Ishikawa (cell line): ENCODE results near the gene DOK3.
A peak's percentile ranks its signal among the peaks of the same experiment; 100 is the strongest.

ENCODE experiments used
- CEBPB ChIP-seq: IDR thresholded peaks from 2 replicates; pipeline ENCODE4 v1.6.1; 2012
- CREB1 ChIP-seq: IDR thresholded peaks from 2 replicates; pipeline ENCODE4 v1.6.1; 2012; ENCODE audit warnings: low read depth
- EGR1 ChIP-seq: IDR thresholded peaks from 2 replicates; pipeline ENCODE4 v1.6.1; 2012
- EP300 ChIP-seq: IDR thresholded peaks from 2 replicates; pipeline ENCODE4 v1.6.1; 2012; ENCODE audit warnings: borderline replicate concordance
- FOXM1 ChIP-seq: IDR thresholded peaks from 2 replicates; pipeline ENCODE4 v1.6.1; 2012; ENCODE audit warnings: low read depth, borderline replicate concordance
- MAX ChIP-seq: IDR thresholded peaks from 2 replicates; pipeline ENCODE4 v1.6.1; 2012
- NFIC ChIP-seq: IDR thresholded peaks from 2 replicates; pipeline ENCODE4 v1.6.1; 2012
- RAD21 ChIP-seq: IDR thresholded peaks from 2 replicates; pipeline ENCODE4 v1.6.1; 2012; ENCODE audit warnings: low read depth
- REST ChIP-seq: IDR thresholded peaks from 2 replicates; pipeline ENCODE4 v1.6.1; 2012; ENCODE audit warnings: low read depth, mild to moderate bottlenecking
- TAF1 ChIP-seq: IDR thresholded peaks from 2 replicates; pipeline ENCODE4 v1.6.1; 2012; ENCODE audit warnings: low read depth, mild to moderate bottlenecking
- TCF12 ChIP-seq: IDR thresholded peaks from 2 replicates; pipeline ENCODE4 v1.6.1; 2012; ENCODE audit warnings: low read depth
- TEAD4 ChIP-seq: IDR thresholded peaks from 2 replicates; pipeline ENCODE4 v1.6.1; 2012
- USF1 ChIP-seq: IDR thresholded peaks from 2 replicates; pipeline ENCODE4 v1.6.1; 2012
- YY1 ChIP-seq: IDR thresholded peaks from 2 replicates; pipeline ENCODE4 v1.6.1; 2012; ENCODE audit warnings: low read depth
- ZBTB7A ChIP-seq: IDR thresholded peaks from 2 replicates; pipeline ENCODE4 v1.6.1; 2012; ENCODE audit warnings: low read depth

Gene DOK3

GRCh38 chr5:177516601-177517568, 7.3 kb upstream of the DOK3 start, which contains the start of gene DDX41:
DDX41 (minus strand) TSS chr5:177516961; CDS start chr5:177516945, 16 bp downstream.
- no peak for TF ChIP-seq REST
- no peak for TF ChIP-seq EGR1
- peak; percentile 21; the same call in 1 of the 2 replicates for TF ChIP-seq EP300
- peak; percentile 64; the same call in 1 of the 2 replicates for TF ChIP-seq TCF12
- peak; percentile 73 for TF ChIP-seq NFIC
- no peak; the same call in 1 of the 2 replicates for TF ChIP-seq FOXM1
- no peak for TF ChIP-seq RAD21
- TF ChIP-seq TAF1 = peak; percentile 87; the same call in 1 of the 2 replicates
- no peak for TF ChIP-seq CEBPB
- TF ChIP-seq USF1 = 0 out of 2 replicates have a peak, but pooled peaks have one; percentile 48
- TF ChIP-seq MAX = peak; percentile 88
- peak; percentile 74 for TF ChIP-seq CREB1
- TF ChIP-seq YY1 = peak; percentile 85
- TF ChIP-seq ZBTB7A = 0 out of 2 replicates have a peak, but pooled peaks have one; percentile 70
- TF ChIP-seq TEAD4 = no peak; the same call in 1 of the 2 replicates

- no peak for TF ChIP-seq YY1
- TF ChIP-seq FOXM1 = no peak
- no peak for TF ChIP-seq REST
- no peak for TF ChIP-seq RAD21
- no peak for TF ChIP-seq CEBPB
- TF ChIP-seq NFIC = no peak
- no peak for TF ChIP-seq CREB1
- no peak for TF ChIP-seq TAF1
- no peak for TF ChIP-seq USF1
- no peak for TF ChIP-seq EGR1
- TF ChIP-seq TEAD4 = no peak
- no peak for TF ChIP-seq TCF12
- TF ChIP-seq MAX = no peak
- no peak for TF ChIP-seq ZBTB7A
- TF ChIP-seq EP300 = no peak
Observed at GRCh38 chr5:177515580-177515979, 6.0 kb upstream of the DOK3 start.

- TF ChIP-seq FOXM1 (no peak), REST (no peak), TEAD4 (no peak), CEBPB (no peak), ZBTB7A (no peak)
Observed at GRCh38 chr5:177514541-177514940, 4.9 kb upstream of the DOK3 start.

- TF ChIP-seq YY1 (no peak), ZBTB7A (no peak), CREB1 (no peak), EP300 (no peak), MAX (no peak), CEBPB (no peak), TEAD4 (no peak), EGR1 (no peak), USF1 (no peak), TAF1 (no peak), FOXM1 (no peak), RAD21 (no peak), TCF12 (no peak), REST (no peak), NFIC (no peak)
Observed at GRCh38 chr5:177513500-177513899, 3.9 kb upstream of the DOK3 start.
